Natural killer cell (primary cell): ENCODE measurements around the gene CLINT1. TPM values are rescaled to one million over a fixed set of nuclear protein-coding genes. Genes with fewer than 3 reads are reported as not detected.
"Not testable (repeated sequence)": the region's sequence is repeated elsewhere in the genome, so short reads cannot be mapped to it uniquely, and the experiment has no call there.

Experiments used
- ATAC-seq, 3 donors: fragments of 150-1000 bp in 2 of 3; fragments of 200-7000 bp in 1 of 3; cut with Tn5 transposase; 1 replicate in 1 of 3; 2 replicates in 2 of 3; pipeline ENCODE4 v1.10.0; 2021; ENCODE audit warnings: mild to moderate bottlenecking in 2 of 3, moderate library complexity in 2 of 3
- DNase-seq, 2 donors: peaks; one replicate each; pipeline versions ENCODE4 v3.0.0 to v3.0.0-alpha.2; 2013 to 2021; ENCODE audit warnings: mixed read lengths in 1 of 2
- H3K27ac ChIP-seq: one replicate; pipeline ENCODE4 v1.5.1; 2013; ENCODE audit warnings: mild to moderate bottlenecking, low read length
- H3K27me3 ChIP-seq: one replicate; pipeline ENCODE4 v1.6.1; 2013; ENCODE audit warnings: low read length; ENCODE audit not compliant: control insufficient read depth, insufficient read depth
- H3K36me3 ChIP-seq: one replicate; pipeline ENCODE4 v1.6.1; 2013; ENCODE audit warnings: low read length; ENCODE audit not compliant: control insufficient read depth, insufficient read depth
- H3K4me1 ChIP-seq: one replicate; pipeline ENCODE4 v1.6.1; 2013; ENCODE audit warnings: low read length; ENCODE audit not compliant: control insufficient read depth, insufficient read depth
- H3K4me3 ChIP-seq: one replicate; pipeline ENCODE4 v1.5.1; 2013; ENCODE audit warnings: low read length
- H3K9me3 ChIP-seq: one replicate; pipeline ENCODE4 v1.6.1; 2013; ENCODE audit warnings: low read length; ENCODE audit not compliant: control insufficient read depth, insufficient read depth
- H3K27ac Mint-ChIP-seq, 2 donors: one replicate each; pipeline ENCODE4 v1.8.0; 2022; ENCODE audit warnings: mild to moderate bottlenecking in 2 of 2, mixed read lengths in 2 of 2, moderate library complexity in 1 of 2
- H3K27me3 Mint-ChIP-seq, 2 donors: one replicate each; pipeline ENCODE4 v1.8.0; 2022; ENCODE audit warnings: low read depth in 2 of 2, mixed read lengths in 2 of 2
- H3K36me3 Mint-ChIP-seq: one replicate; pipeline ENCODE4 v1.8.0; 2022; ENCODE audit warnings: mixed read lengths
- H3K4me1 Mint-ChIP-seq, 2 donors: one replicate each; pipeline ENCODE4 v1.8.0; 2022; ENCODE audit warnings: mixed read lengths in 2 of 2
- H3K4me3 Mint-ChIP-seq: one replicate; pipeline ENCODE4 v1.8.0; 2022; ENCODE audit warnings: mild to moderate bottlenecking, moderate library complexity, mixed read lengths
- H3K9me3 Mint-ChIP-seq, 2 donors: one replicate each; pipeline ENCODE4 v1.8.0; 2022; ENCODE audit warnings: mixed read lengths in 2 of 2
- CTCF ChIP-seq: fragments of 200-600 bp; IDR thresholded peaks from one replicate; pipeline ENCODE4 v1.8.0; 2022; ENCODE audit warnings: antibody characterized with exemption
- WGBS: methylation state at CpG from one replicate; pipeline ENCODE4 v1.1.7; 2013; ENCODE audit warnings: missing lambda C conversion rate; ENCODE audit not compliant: insufficient coverage; 5-methylcytosine and 5-hydroxymethylcytosine counted together
- intact Hi-C: fragments of 100-400 bp; cut with micrococcal nuclease; formaldehyde crosslinking; loops from one replicate; pipeline ENCODE4 v1.14.2; 2022
- total RNA-seq, 4 donors: library from RNA; stranded (reverse); fragments of 120-200 nt in 1 of 4; gene quantifications; one replicate each; pipeline versions ENCODE4 v1.2.3 to v1.2.4, GENCODE V29; 2013 to 2022

Gene CLINT1
- total RNA-seq, 3 donors from 2014 or later (not counting 1 experiment from before 2014, with no cell fraction given): 111 to 156 (median 132) TPM

DNA sequence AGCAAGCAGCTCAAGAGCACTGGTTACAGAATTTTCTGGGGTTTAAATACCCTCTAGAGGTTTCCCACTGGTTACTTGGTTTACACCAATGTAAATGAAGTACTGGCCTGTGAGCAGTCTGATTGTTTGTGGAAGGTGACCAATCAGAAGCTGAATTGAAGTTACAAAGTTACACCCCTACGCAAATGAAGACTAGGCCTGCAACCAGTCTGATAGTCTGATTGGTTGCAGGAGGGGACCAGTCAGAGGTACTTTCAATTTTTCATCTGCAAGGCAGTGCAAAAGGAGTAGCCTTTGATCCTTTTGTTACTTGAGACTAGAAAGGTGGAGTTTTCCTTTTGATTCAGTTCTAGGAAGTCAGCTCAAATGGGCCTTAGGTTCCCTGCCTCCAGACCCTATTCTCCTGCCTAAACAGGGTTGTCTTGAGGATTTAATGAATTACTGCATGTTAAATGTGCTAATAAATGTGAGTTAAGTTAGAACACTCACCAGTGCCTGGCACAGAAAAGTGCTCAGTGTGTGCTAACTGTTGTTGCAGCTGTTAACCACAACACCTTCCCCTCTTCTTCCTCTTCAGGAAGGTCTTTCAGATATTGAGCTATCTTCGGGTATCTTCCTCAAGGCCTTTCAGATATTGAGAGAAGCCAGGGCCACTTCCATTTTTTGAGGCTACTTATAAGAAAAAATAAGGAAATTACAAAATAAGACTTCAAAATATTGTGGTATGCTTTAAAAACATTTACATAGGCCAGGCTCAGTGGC lies 32.1 kb upstream of the CLINT1 start:
- intact Hi-C loops: no loop called here
- Histone ChIP-seq H3K36me3 (no peaks in the 10 kb centered on the region), H3K4me1 (peaks cover 8% of the 10 kb centered on the region), H3K27me3 (no peaks in the 10 kb centered on the region), H3K4me3 (no peak overlapping the region), H3K27ac (peak overlapping the region; percentile 37), H3K9me3 (no peaks in the 10 kb centered on the region)
- Mint-ChIP-seq H3K27me3 (no peaks in the 10 kb centered on the region), H3K4me3 (no peak overlapping the region), H3K4me1 (peaks cover 0 to 10% of the 10 kb centered on the region in 2 donors), H3K27ac (peak overlapping the region; percentile 45 to 60), H3K36me3 (no peaks in the 10 kb centered on the region), H3K9me3 (no peaks in the 10 kb centered on the region)
- WGBS: 50% methylated on average over 2 of the region's 2 CpGs
- peak in 1 of 2 donors; percentile 34 for DNase-seq
- TF ChIP-seq CTCF: no peak
- peak; percentile 35 to 85 (median 74) for ATAC-seq

DNA sequence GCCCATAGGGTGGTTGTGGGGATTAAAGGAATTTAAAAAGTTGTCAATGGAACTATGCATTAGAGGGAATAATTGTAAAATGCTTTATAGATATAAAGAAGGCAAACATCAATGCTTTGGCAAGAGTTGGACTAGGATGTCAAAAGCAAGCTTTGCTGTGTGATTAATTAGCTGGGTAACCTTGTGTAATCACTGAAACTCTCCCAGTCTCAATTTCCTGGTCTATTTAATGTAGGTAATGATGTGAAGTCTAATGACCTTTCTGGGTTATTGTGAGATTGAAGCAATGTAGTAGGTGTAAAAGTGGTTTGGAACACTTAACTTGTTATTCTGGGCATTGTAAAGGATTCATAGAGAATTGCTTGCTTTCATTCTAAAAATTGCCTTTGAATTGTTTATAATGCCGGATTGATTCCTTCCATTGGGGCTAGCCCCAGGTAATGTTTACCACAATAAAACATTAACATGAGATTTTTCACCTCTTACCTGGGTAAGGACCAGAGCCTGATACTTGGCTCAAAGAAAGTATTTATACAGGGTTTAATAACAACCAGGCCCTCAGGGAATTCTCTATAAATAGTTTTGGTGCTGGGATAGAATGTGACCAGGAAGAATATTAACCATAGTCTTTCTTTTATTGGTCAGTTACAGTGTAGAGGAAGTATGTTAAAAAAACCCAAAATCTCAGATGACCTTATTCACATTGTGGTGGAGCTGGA lies 30.0 kb upstream of the CLINT1 start:
- H3K4me1 ChIP-seq: peaks cover 8% of the 10 kb centered on the region
- no peak for ATAC-seq
- Mint-ChIP-seq H3K4me1 (peaks cover 0 to 10% of the 10 kb centered on the region in 2 donors), H3K27ac (no peak overlapping the region), H3K36me3 (no peaks in the 10 kb centered on the region), H3K4me3 (no peak overlapping the region), H3K9me3 (no peaks in the 10 kb centered on the region), H3K27me3 (no peaks in the 10 kb centered on the region)
- no peak overlapping the region for H3K27ac ChIP-seq
- no peaks in the 10 kb centered on the region for H3K9me3 ChIP-seq
- H3K36me3 ChIP-seq: no peaks in the 10 kb centered on the region
- no peak for TF ChIP-seq CTCF
- intact Hi-C loops: no loop called here
- no peaks in the 10 kb centered on the region for H3K27me3 ChIP-seq
- no CpG with 5 or more reads among the region's 1 CpG for WGBS
- no peak overlapping the region for H3K4me3 ChIP-seq
- DNase-seq: no peak

GRCh38 chr5:157886796-157887380 lies 27.9 kb upstream of the CLINT1 start:
- Mint-ChIP-seq H3K27ac (no peak overlapping the region), H3K4me1 (peaks cover 0 to 10% of the 10 kb centered on the region in 2 donors), H3K27me3 (no peaks in the 10 kb centered on the region), H3K4me3 (no peak overlapping the region), H3K36me3 (no peaks in the 10 kb centered on the region), H3K9me3 (no peaks in the 10 kb centered on the region)
- DNase-seq (no peak), ATAC-seq (no peak)
- Histone ChIP-seq H3K27me3 (no peaks in the 10 kb centered on the region), H3K4me1 (peaks cover 8% of the 10 kb centered on the region), H3K9me3 (no peaks in the 10 kb centered on the region), H3K4me3 (no peak overlapping the region), H3K36me3 (no peaks in the 10 kb centered on the region), H3K27ac (no peak overlapping the region)
- intact Hi-C loops: no loop called here
- no peak for TF ChIP-seq CTCF
- WGBS: 97% methylated on average over 27 of the region's 27 CpGs

DNA sequence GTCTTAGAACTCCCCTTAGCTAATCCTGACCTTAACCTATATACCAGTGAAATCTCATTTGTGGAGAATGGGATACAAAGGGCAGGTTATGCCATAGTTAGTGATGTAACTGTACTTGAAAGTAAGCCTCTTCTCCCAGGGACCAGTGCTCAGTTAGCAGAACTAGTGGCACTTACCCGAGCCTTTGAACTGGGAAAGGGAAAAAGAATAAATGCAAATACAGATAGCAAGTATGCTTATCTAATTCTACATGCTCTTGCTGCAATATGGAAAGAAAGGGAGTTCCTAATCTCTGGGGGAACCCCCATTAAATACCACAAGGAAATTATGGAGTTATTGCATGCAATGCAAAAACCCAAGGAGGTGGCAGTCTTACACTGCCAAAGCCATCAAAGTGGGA lies 26.1 kb upstream of the CLINT1 start:
- 67% methylated on average over 1 of the region's 1 CpG for WGBS
- ATAC-seq: not testable (repeated sequence)

GRCh38 chr5:157881498-157881897 lies 22.6 kb upstream of the CLINT1 start:
- H3K9me3 ChIP-seq, H3K36me3 ChIP-seq, H3K4me3 Mint-ChIP-seq, ATAC-seq, H3K27ac ChIP-seq, H3K27me3 ChIP-seq, H3K4me3 ChIP-seq, DNase-seq, H3K4me1 ChIP-seq, intact Hi-C loops, H3K9me3 Mint-ChIP-seq, H3K27ac Mint-ChIP-seq, H3K36me3 Mint-ChIP-seq, H3K27me3 Mint-ChIP-seq, H3K4me1 Mint-ChIP-seq: not testable (repeated sequence)
- 79% methylated on average over 7 of the region's 7 CpGs for WGBS

More for the DNA sequence above, 26.1 kb upstream of the CLINT1 start:
- H3K9me3 Mint-ChIP-seq, H3K27ac ChIP-seq, H3K27me3 Mint-ChIP-seq, H3K4me1 Mint-ChIP-seq, H3K36me3 Mint-ChIP-seq, H3K4me3 Mint-ChIP-seq, H3K4me3 ChIP-seq, H3K9me3 ChIP-seq, intact Hi-C loops, DNase-seq, H3K4me1 ChIP-seq, H3K27ac Mint-ChIP-seq, H3K36me3 ChIP-seq, H3K27me3 ChIP-seq: not testable (repeated sequence)
